VCaP (cell line): ENCODE results near the gene GCNT2.
A peak's percentile ranks its signal among the peaks of the same experiment; 100 is the strongest.
"Not testable (repeated sequence)": the region's sequence is repeated elsewhere in the genome, so short reads cannot be mapped to it uniquely, and the experiment has no call there.

Experiments used
- H3K27ac ChIP-seq: fragments of 450-650 bp; 2 replicates; pipeline ENCODE4 v1.5.1; 2017
- CTCF ChIP-seq: fragments of 450-650 bp; conservative IDR thresholded peaks from 2 replicates; pipeline ENCODE4 v1.5.1; 2017; ENCODE audit warnings: mild to moderate bottlenecking, moderate library complexity

The GCNT2 gene

GRCh38 chr6:10609038-10609437, 87.9 kb downstream of the GCNT2 start:
- no peak for TF ChIP-seq CTCF
- no peak overlapping the region for H3K27ac ChIP-seq

GRCh38 chr6:10610289-10610688, 89.1 kb downstream of the GCNT2 start:
- no peak overlapping the region for H3K27ac ChIP-seq
- TF ChIP-seq CTCF = no peak

- peak overlapping the region; percentile 68 for H3K27ac ChIP-seq
- no peak for TF ChIP-seq CTCF
Measured at GRCh38 chr6:10612161-10612560, 91.0 kb downstream of the GCNT2 start.

- peak overlapping the region; percentile 68 for H3K27ac ChIP-seq
- no peak for TF ChIP-seq CTCF
Measured at GRCh38 chr6:10613077-10613476, 91.9 kb downstream of the GCNT2 start.

- H3K27ac ChIP-seq = peak overlapping the region; percentile 68
- no peak for TF ChIP-seq CTCF
Measured at GRCh38 chr6:10613723-10614122, 92.6 kb downstream of the GCNT2 start.

GRCh38 chr6:10615675-10616074, 94.5 kb downstream of the GCNT2 start:
- no peak for TF ChIP-seq CTCF

GRCh38 chr6:10616266-10616665, 95.1 kb downstream of the GCNT2 start:
- H3K27ac ChIP-seq = not testable (repeated sequence)

More at GRCh38 chr6:10615675-10616074, 94.5 kb downstream of the GCNT2 start:
- H3K27ac ChIP-seq = no peak overlapping the region

- no peak overlapping the region for H3K27ac ChIP-seq
- TF ChIP-seq CTCF = no peak
Measured at GRCh38 chr6:10617008-10617696, 96.0 kb downstream of the GCNT2 start.
